ENCODE measurements around the gene DDX3X.

- TF ChIP-seq CTCF (IDR thresholded peaks at IDR 0.05) (no peak), POLR2A (IDR thresholded peaks at IDR 0.05) (no peak)
These were observed 52.4 kb downstream of the DDX3X start for GRCh38 chrX:41386222-41386990.
